ENCODE results near the gene HOXB9. TPM values are rescaled to one million over a fixed set of nuclear protein-coding genes. Genes with fewer than 3 reads are reported as not detected.

Gene HOXB9
- total and polyA plus RNA-seq, 2 experiments from 2014 or later: not detected

DNA sequence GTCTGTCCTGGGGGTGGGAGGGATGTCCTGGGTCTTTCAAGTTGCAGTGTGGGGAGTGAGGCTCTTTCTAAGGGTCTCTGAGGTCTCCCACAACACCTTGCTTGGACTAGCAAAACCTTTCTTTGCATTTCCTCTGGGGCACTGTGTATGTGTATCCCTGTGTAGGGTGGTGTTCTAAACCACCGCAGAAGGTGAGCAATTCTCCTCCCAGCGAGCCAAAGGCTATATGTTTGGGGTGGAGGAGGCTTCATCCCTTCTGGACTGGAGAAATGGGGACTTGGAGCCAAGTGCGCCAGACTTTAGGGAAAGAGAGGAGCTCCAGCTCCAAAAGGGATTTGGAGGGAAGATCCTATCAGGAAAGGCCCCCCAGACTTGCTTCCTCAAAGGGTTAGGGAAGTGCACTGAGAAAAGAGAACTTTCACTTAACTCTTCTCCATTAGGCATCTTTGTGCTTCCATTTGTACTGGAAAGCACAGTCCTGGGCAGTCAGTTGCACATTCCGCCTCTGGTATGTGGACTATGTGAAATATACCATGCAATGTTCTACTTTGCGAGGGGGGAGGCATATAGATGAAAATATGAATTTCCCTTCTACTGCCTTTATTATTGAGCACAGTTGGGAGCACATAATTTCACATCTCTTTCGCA lies 18.9 kb upstream of the HOXB9 start:
- H3K27ac ChIP-seq: no peak overlapping the region

DNA sequence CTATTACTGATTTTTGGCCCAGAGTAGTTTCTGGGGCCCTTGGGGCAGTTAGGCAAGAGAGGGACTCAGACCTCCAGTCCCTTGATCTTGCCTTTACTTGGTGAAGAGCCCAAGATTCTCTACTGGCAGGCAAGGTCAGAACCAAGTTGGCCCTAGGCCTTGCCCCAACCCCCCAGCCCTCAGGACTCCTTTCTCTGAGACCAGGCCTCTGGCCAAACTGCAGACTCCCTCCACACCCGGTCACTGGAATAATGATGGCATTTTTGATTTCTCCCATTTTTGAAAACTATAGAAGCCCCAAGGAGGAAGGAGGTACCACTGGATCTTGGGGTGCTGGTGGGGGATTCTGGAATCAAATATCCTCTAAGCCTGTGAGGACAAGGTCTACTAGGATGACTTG lies 18.0 kb upstream of the HOXB9 start:
- Histone ChIP-seq H3K36me3 (no peaks in the 10 kb centered on the region), H3K27ac (no peak overlapping the region), H3K27me3 (peaks cover 100% of the 10 kb centered on the region), H3K4me1 (ENCODE audit: low read depth) (no peaks in the 10 kb centered on the region), H3K9me3 (ENCODE audit: low read depth) (no peaks in the 10 kb centered on the region), H3K4me3 (no peak overlapping the region)
- TF ChIP-seq, protein P1, sequence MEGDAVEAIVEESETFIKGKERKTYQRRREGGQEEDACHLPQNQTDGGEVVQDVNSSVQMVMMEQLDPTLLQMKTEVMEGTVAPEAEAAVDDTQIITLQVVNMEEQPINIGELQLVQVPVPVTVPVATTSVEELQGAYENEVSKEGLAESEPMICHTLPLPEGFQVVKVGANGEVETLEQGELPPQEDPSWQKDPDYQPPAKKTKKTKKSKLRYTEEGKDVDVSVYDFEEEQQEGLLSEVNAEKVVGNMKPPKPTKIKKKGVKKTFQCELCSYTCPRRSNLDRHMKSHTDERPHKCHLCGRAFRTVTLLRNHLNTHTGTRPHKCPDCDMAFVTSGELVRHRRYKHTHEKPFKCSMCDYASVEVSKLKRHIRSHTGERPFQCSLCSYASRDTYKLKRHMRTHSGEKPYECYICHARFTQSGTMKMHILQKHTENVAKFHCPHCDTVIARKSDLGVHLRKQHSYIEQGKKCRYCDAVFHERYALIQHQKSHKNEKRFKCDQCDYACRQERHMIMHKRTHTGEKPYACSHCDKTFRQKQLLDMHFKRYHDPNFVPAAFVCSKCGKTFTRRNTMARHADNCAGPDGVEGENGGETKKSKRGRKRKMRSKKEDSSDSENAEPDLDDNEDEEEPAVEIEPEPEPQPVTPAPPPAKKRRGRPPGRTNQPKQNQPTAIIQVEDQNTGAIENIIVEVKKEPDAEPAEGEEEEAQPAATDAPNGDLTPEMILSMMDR (IDR thresholded peaks at IDR 0.05; ENCODE audit: low read depth, low read length): no peak
- no peak for DNase-seq (ENCODE audit: low read depth in 1 of 2, low spot score in 1 of 2)

More for the DNA sequence above, 18.9 kb upstream of the HOXB9 start:
- DNase-seq (ENCODE audit: low read depth in 1 of 2, low spot score in 1 of 2): no peak
- Histone ChIP-seq H3K4me3 (no peak overlapping the region), H3K36me3 (no peaks in the 10 kb centered on the region), H3K9me3 (ENCODE audit: low read depth) (no peaks in the 10 kb centered on the region), H3K27me3 (peaks cover 100% of the 10 kb centered on the region), H3K4me1 (ENCODE audit: low read depth) (no peaks in the 10 kb centered on the region)
- TF ChIP-seq, protein P1 (IDR thresholded peaks at IDR 0.05; ENCODE audit: low read depth, low read length): no peak

DNA sequence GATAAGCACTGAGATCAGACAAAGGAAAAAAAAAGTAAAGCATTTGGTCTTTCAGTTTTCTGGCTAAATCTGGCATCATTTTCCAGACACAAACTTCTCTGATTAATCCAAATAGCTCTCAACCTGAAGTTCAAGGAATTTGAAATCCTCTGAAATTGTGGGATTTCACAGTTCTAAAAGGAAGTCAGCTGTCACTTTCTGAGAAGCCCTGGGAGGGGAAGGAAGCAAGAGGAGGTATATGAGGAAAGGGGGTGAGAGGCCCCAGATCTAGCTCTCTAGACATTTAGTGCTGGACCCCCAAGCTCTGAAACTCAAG lies 17.5 kb upstream of the HOXB9 start:
- Histone ChIP-seq H3K4me1 (ENCODE audit: low read depth) (no peaks in the 10 kb centered on the region), H3K27me3 (peaks cover 100% of the 10 kb centered on the region), H3K4me3 (no peak overlapping the region), H3K36me3 (no peaks in the 10 kb centered on the region), H3K9me3 (ENCODE audit: low read depth) (no peaks in the 10 kb centered on the region), H3K27ac (no peak overlapping the region)
- TF ChIP-seq, protein P1 (IDR thresholded peaks at IDR 0.05; ENCODE audit: low read depth, low read length): no peak
- DNase-seq (ENCODE audit: low read depth in 1 of 2, low spot score in 1 of 2): no peak

DNA sequence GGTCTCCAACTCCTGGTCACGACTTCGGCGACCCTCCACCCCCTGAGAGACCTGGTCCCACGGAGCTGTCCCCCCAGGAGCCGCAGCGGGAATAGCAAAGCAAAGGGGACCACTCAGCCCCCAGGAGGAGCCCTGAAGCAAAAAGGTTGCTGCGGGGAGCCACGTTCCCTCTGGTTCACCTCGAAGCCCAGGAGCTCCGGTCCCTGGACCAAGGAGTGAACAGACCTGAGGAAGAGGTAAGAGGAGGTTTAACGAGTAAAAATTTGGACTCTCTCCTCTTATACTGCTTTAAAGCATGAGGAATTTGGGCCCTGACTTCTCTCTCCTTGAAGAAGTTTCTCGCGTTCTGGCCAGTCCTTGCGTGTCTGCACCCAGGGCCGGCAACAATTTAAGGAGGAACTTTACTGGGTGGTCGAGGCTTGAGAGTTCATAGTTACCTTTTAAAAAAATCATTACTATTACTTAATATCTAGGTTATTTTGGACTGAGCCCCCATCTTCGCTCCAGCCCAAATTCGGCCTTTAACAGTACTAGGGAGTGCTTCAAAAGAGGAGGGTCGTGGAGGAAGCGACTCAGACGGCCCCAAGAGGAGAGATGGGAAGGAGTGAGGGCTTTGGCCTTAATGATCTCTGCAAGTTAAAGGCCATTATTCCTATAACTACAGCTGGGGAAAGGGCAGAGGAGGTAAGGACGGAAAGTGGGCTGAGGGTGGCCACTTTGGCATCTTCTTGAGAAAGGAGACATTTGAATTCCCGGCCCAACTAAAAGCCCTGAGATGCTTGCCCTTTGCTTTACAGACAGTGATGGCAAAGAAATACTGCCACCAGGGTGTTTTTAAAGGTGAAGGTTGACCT lies 16.9 kb upstream of the HOXB9 start:
- peaks cover 100% of the 10 kb centered on the region for H3K27me3 ChIP-seq
- no peaks in the 10 kb centered on the region for H3K36me3 ChIP-seq
- H3K4me1 ChIP-seq (ENCODE audit: low read depth): no peaks in the 10 kb centered on the region
- no peak for DNase-seq (ENCODE audit: low read depth in 1 of 2, low spot score in 1 of 2)
- TF ChIP-seq, protein P1 (IDR thresholded peaks at IDR 0.05; ENCODE audit: low read depth, low read length): no peak
- H3K27ac ChIP-seq: no peak overlapping the region
- no peaks in the 10 kb centered on the region for H3K9me3 ChIP-seq (ENCODE audit: low read depth)
- H3K4me3 ChIP-seq: no peak overlapping the region

DNA sequence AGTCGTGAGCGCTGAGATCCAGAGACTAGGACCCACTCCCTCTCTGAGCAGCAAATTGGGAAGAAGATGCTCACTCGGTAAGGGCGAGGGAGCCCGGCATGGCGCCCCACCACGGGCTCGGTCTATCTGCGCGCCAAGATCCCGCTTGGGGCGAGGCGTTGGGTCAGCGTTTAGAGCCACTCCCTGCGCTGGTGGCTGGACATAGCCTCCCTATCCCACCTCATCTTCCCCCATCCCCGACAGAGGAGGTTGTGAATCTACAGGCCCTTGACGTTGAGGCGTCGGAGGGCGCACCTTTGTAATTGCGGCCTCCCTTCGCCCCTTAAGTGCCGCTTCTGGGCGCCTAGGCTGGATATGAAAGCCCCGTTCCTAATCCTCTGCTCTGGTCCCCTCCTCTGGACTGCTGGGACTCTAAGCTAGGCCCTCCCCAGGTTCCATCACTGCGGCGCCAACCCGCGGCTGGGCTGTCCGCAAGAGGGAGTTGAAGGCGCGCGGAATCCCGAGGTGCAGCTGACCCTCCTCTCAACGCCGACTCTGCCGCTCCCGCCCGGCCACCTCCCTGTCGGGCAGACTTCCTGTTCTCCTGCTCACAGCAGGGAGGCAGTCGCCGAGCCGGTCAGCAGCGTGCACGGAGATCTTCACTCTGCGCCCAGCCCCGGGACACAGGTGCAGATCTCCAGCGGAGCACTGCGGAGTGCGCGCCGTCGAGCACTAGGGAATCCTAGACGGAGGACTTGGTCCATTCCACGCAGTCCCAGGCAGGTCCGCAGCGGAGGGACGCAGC lies 16.1 kb upstream of the HOXB9 start:
- Histone ChIP-seq H3K4me3 (no peak overlapping the region), H3K4me1 (ENCODE audit: low read depth) (no peaks in the 10 kb centered on the region), H3K36me3 (no peaks in the 10 kb centered on the region), H3K27ac (no peak overlapping the region), H3K27me3 (peaks cover 100% of the 10 kb centered on the region), H3K9me3 (ENCODE audit: low read depth) (no peaks in the 10 kb centered on the region)
- TF ChIP-seq, protein P1 (IDR thresholded peaks at IDR 0.05; ENCODE audit: low read depth, low read length): no peak
- DNase-seq (ENCODE audit: low read depth in 1 of 2, low spot score in 1 of 2): no peak

All from cardiac muscle cell (in vitro differentiated cells and primary cell).